Measurements from ENCODE around the gene TUG1.

TUG1 gene

GRCh38 chr22:31005535-31005934 lies 36.5 kb downstream of the TUG1 start:
- DNase-seq = no peak

GRCh38 chr22:31019191-31019930 lies 50.3 kb downstream of the TUG1 start:
- no peak for DNase-seq

- no peak for DNase-seq
Observed at GRCh38 chr22:31020334-31020733, 51.3 kb downstream of the TUG1 start.

GRCh38 chr22:31022516-31022915 lies 53.5 kb downstream of the TUG1 start:
- DNase-seq = no peak

Measured in 8988T (cell line).